OCI-LY1 (cell line): ENCODE measurements around the gene QPCT.
A peak's percentile ranks its signal among the peaks of the same experiment; 100 is the strongest.

ENCODE experiments used
- H2AFZ ChIP-seq: fragments of 200-600 bp; sonication (generic), shearing (Covaris generic); 2 replicates; pipeline ENCODE4 v1.6.0; 2014; ENCODE audit warnings: antibody characterized with exemption, mild to moderate bottlenecking, low read length
- H3F3A ChIP-seq: fragments of 200-600 bp; sonication (generic), shearing (Covaris generic); 2 replicates; pipeline ENCODE4 v1.6.0; 2014; ENCODE audit warnings: mild to moderate bottlenecking, antibody characterized with exemption, low read length, moderate library complexity; ENCODE audit not compliant: insufficient read depth
- H3K27ac ChIP-seq: fragments of 200-600 bp; sonication (generic); 2 replicates; pipeline ENCODE4 v1.5.1; 2014; ENCODE audit warnings: low read length, mixed run types, mild to moderate bottlenecking, low read depth; ENCODE audit not compliant: poor library complexity, severe bottlenecking
- H3K27me3 ChIP-seq: fragments of 200-600 bp; sonication (generic); 2 replicates; pipeline ENCODE4 v1.6.0; 2014; ENCODE audit warnings: antibody characterized with exemption, mild to moderate bottlenecking, low read length, moderate library complexity; ENCODE audit not compliant: insufficient read depth
- H3K36me3 ChIP-seq: fragments of 200-600 bp; sonication (generic); 2 replicates; pipeline ENCODE4 v1.6.1; 2014; ENCODE audit warnings: mild to moderate bottlenecking, antibody characterized with exemption, low read length, moderate library complexity, mixed read lengths; ENCODE audit not compliant: insufficient read depth
- H3K4me1 ChIP-seq: fragments of 200-600 bp; sonication (generic); 2 replicates; pipeline ENCODE4 v1.5.1; 2014; ENCODE audit warnings: mild to moderate bottlenecking, low read length, moderate library complexity; ENCODE audit not compliant: insufficient read depth, severe bottlenecking
- H3K4me2 ChIP-seq: fragments of 200-600 bp; sonication (generic), shearing (Covaris generic); 2 replicates; pipeline ENCODE4 v1.6.1; 2014; ENCODE audit warnings: low read length
- H3K4me3 ChIP-seq: fragments of 200-600 bp; sonication (generic); 2 replicates; pipeline ENCODE4 v1.5.1; 2014; ENCODE audit warnings: low read length, low read depth, mild to moderate bottlenecking, mixed read lengths; ENCODE audit not compliant: poor library complexity, severe bottlenecking
- H3K79me2 ChIP-seq: fragments of 200-600 bp; shearing (Covaris generic); 2 replicates; pipeline ENCODE4 v1.6.1; 2016; ENCODE audit warnings: mixed run types, low read length, mixed read lengths; ENCODE audit not compliant: insufficient read depth
- H3K9ac ChIP-seq: fragments of 200-600 bp; sonication (generic), shearing (Covaris generic); 2 replicates; pipeline ENCODE4 v1.6.1; 2014; ENCODE audit warnings: mild to moderate bottlenecking, low read length, mixed read lengths
- H3K9me2 ChIP-seq: fragments of 200-600 bp; sonication (generic), shearing (Covaris generic); 2 replicates; pipeline ENCODE4 v1.6.1; 2014; ENCODE audit warnings: low read depth, mild to moderate bottlenecking, low read length, mixed read lengths
- H3K9me3 ChIP-seq: fragments of 200-600 bp; shearing (Covaris generic); 2 replicates; pipeline ENCODE4 v1.6.1; 2014; ENCODE audit warnings: low read length, mixed read lengths
- H4K20me1 ChIP-seq: fragments of 200-600 bp; sonication (generic), shearing (Covaris generic); 2 replicates; pipeline ENCODE4 v1.6.0; 2016; ENCODE audit warnings: mild to moderate bottlenecking, low read length; ENCODE audit not compliant: insufficient read depth
- CTCF ChIP-seq: fragments of 200-600 bp; sonication (generic), shearing (Covaris generic); IDR thresholded peaks from 2 replicates; pipeline ENCODE4 v1.5.1; 2017; ENCODE audit warnings: mild to moderate bottlenecking, antibody characterized with exemption, low read length, moderate library complexity, mixed read lengths
- EZH2 ChIP-seq: fragments of 200-600 bp; sonication (generic), shearing (Covaris generic); IDR thresholded peaks from 2 replicates; pipeline ENCODE4 v1.8.0; 2017; ENCODE audit warnings: borderline replicate concordance, mixed run types, mild to moderate bottlenecking, antibody characterized with exemption, low read length, moderate library complexity, mixed read lengths

The QPCT gene

DNA sequence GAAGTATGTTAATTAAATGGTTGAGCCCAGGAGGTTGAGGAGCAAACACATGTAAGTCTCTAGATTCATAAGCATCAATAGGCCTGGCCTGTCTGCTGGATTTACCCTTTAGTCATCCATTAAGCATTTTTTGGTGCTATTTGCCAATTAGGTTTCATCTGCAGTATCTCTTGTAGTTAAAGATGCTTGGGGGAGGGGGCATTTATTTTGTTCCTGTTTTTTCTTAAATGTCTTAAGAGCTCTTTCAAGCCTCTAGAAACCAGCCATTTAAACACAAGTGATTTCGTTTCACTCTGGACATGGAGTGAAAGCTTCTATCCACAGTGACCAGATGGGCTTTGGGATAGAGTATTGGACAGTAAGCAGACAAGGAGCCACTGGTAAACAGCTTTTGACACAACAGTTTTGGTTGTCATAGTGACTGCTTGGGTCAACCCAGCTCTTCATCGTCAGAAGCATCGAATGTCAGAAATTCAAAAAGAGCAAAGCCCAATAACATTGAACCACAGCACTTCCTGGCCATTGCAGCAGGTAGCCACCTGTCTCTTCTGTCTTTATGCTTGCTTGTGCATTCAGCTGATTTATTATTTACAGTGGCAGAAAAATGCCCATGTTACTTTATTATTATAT lies 4.9 kb downstream of the QPCT start:
- H3K4me2 ChIP-seq: peak overlapping the region; percentile 24

DNA sequence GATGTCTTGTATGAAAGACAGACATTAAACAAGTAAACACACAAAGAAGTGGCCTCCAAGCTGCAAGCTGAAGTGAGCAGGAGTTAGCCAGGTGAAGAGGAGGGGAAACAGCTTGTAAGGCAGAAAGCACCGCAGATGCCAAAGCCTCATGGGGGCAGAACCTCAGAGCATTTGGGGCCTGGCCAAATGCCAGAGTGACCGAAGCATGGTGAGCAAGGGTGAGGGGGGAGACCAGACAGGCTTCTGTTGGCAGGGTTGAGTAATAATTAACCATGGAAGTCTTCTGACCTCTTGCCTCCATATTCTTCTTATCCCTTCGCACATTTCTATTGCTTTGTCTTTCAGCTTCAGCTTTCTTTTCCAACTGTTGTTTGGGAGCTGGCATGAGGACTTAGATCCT lies 5.6 kb downstream of the QPCT start:
- no peaks in the 10 kb centered on the region; the same call in 1 of the 2 replicates for H3K27me3 ChIP-seq
- H3K27ac ChIP-seq: peak overlapping the region; percentile 79
- no peaks in the 10 kb centered on the region for H3K9me2 ChIP-seq
- no peaks in the 10 kb centered on the region for H4K20me1 ChIP-seq
- peak overlapping the region; percentile 23 for H3K4me3 ChIP-seq
- no peaks in the 10 kb centered on the region for H3K79me2 ChIP-seq
- no peaks in the 10 kb centered on the region; the same call in 1 of the 2 replicates for H3K36me3 ChIP-seq
- H3K4me1 ChIP-seq: peaks cover 76% of the 10 kb centered on the region
- no peaks in the 10 kb centered on the region for H3K9me3 ChIP-seq
- H3F3A ChIP-seq: no peaks in the 10 kb centered on the region
- H3K9ac ChIP-seq: peak overlapping the region; percentile 4; the same call in 1 of the 2 replicates
- no peak overlapping the region for H2AFZ ChIP-seq
- TF ChIP-seq EZH2: no peak
- TF ChIP-seq CTCF: no peak
- H3K4me2 ChIP-seq: peak overlapping the region; percentile 24

More for the DNA sequence above, 4.9 kb downstream of the QPCT start:
- no peak for TF ChIP-seq EZH2
- TF ChIP-seq CTCF: no peak
- Histone ChIP-seq H3K4me1 (peaks cover 76% of the 10 kb centered on the region), H3K79me2 (no peaks in the 10 kb centered on the region), H3K9ac (peak overlapping the region; percentile 4; the same call in 1 of the 2 replicates), H3K27ac (peak overlapping the region; percentile 79), H3F3A (no peaks in the 10 kb centered on the region), H3K9me3 (no peaks in the 10 kb centered on the region), H3K9me2 (no peaks in the 10 kb centered on the region), H3K36me3 (no peaks in the 10 kb centered on the region; the same call in 1 of the 2 replicates), H4K20me1 (no peaks in the 10 kb centered on the region), H3K27me3 (no peaks in the 10 kb centered on the region; the same call in 1 of the 2 replicates), H2AFZ (no peak overlapping the region), H3K4me3 (peak overlapping the region; percentile 4)

- H3K27ac ChIP-seq: peak overlapping the region; percentile 57
- H3K4me3 ChIP-seq: no peak overlapping the region
- no peak overlapping the region for H2AFZ ChIP-seq
- peaks cover 78% of the 10 kb centered on the region for H3K4me1 ChIP-seq
- H3F3A ChIP-seq: no peaks in the 10 kb centered on the region
- H3K4me2 ChIP-seq: no peak overlapping the region
- no peaks in the 10 kb centered on the region for H3K9me3 ChIP-seq
- no peaks in the 10 kb centered on the region for H3K27me3 ChIP-seq
- no peaks in the 10 kb centered on the region for H3K79me2 ChIP-seq
- TF ChIP-seq CTCF: no peak
- no peak for TF ChIP-seq EZH2
- no peaks in the 10 kb centered on the region for H3K36me3 ChIP-seq
- no peaks in the 10 kb centered on the region for H4K20me1 ChIP-seq
- no peak overlapping the region for H3K9ac ChIP-seq
- no peaks in the 10 kb centered on the region for H3K9me2 ChIP-seq
Measured at GRCh38 chr2:37354531-37354930, 10.1 kb downstream of the QPCT start.
